Measurements from ENCODE around the gene STIM2. TPM values are rescaled to one million over a fixed set of nuclear protein-coding genes. Genes with fewer than 3 reads are reported as not detected.

The STIM2 gene
- total and polyA plus RNA-seq, 3 experiments from 2014 or later, result 41.4 to 51.0 (median 47.8) TPM

- no peak overlapping the region for H3K27ac ChIP-seq (ENCODE audit: low read depth, low read length)
- Mint-ChIP-seq H3K4me3 (no peak overlapping the region), H3K36me3 (peaks cover 0 to 3% (median 0%) of the 10 kb centered on the region in 3 donors), H3K27me3 (peaks cover 27 to 53% of the 10 kb centered on the region in 2 donors), H3K9me3 (peaks cover 0 to 9% (median 7%) of the 10 kb centered on the region in 5 donors), H3K4me1 (peaks cover 1 to 6% (median 4%) of the 10 kb centered on the region in 3 donors), H3K27ac (no peak overlapping the region)
- POLR2A ChIA-PET, result no interaction called here
- CTCF ChIA-PET, result interaction anchor here (1.3 kb wide), 1 partner anchor 16 kb away, joined by 3 read pairs; no protein-coding TSS in a partner anchor
- H3K27me3 ChIP-seq (ENCODE audit: insufficient read depth, low read length, poor library complexity, severe bottlenecking), result no peaks in the 10 kb centered on the region
- H3K9me3 ChIP-seq (ENCODE audit: low read length), result no peaks in the 10 kb centered on the region
- no peak overlapping the region for H3K4me3 ChIP-seq (ENCODE audit: low read length)
- H3K4me1 ChIP-seq (ENCODE audit: insufficient read depth, low read length), result no peaks in the 10 kb centered on the region
- no peaks in the 10 kb centered on the region for H3K36me3 ChIP-seq (ENCODE audit: insufficient read depth, low read length)
- DNase-seq, result no peak
Observed at GRCh38 chr4:27043200-27043599, 182.6 kb downstream of the STIM2 start.

GRCh38 chr4:27046851-27047250, 186.2 kb downstream of the STIM2 start:
- peaks cover 5% of the 10 kb centered on the region for H3K4me1 ChIP-seq (ENCODE audit: insufficient read depth, low read length)
- H3K27me3 ChIP-seq (ENCODE audit: insufficient read depth, low read length, poor library complexity, severe bottlenecking), result peaks cover 6% of the 10 kb centered on the region
- H3K27me3 Mint-ChIP-seq, result peaks cover 26 to 65% of the 10 kb centered on the region in 2 donors
- ChIA-PET POLR2A (no interaction called here), CTCF (no interaction called here)
- no peak overlapping the region for H3K27ac Mint-ChIP-seq
- H3K4me3 Mint-ChIP-seq, result no peak overlapping the region
- no peaks in the 10 kb centered on the region for H3K9me3 ChIP-seq (ENCODE audit: low read length)
- H3K9me3 Mint-ChIP-seq, result peaks cover 0 to 9% (median 7%) of the 10 kb centered on the region in 5 donors
- H3K4me1 Mint-ChIP-seq, result peaks cover 5 to 14% (median 12%) of the 10 kb centered on the region in 3 donors
- no peak for DNase-seq
- peaks cover 0 to 3% (median 0%) of the 10 kb centered on the region in 3 donors for H3K36me3 Mint-ChIP-seq
- H3K27ac ChIP-seq (ENCODE audit: low read depth, low read length), result no peak overlapping the region
- no peaks in the 10 kb centered on the region for H3K36me3 ChIP-seq (ENCODE audit: insufficient read depth, low read length)
- no peak overlapping the region for H3K4me3 ChIP-seq (ENCODE audit: low read length)

GRCh38 chr4:27048429-27049238, 188.0 kb downstream of the STIM2 start:
- Histone ChIP-seq H3K9me3 (ENCODE audit: low read length) (no peaks in the 10 kb centered on the region), H3K4me3 (ENCODE audit: low read length) (no peak overlapping the region), H3K27ac (ENCODE audit: low read depth, low read length) (no peak overlapping the region), H3K4me1 (ENCODE audit: insufficient read depth, low read length) (peaks cover 5% of the 10 kb centered on the region), H3K27me3 (ENCODE audit: insufficient read depth, low read length, poor library complexity, severe bottlenecking) (peaks cover 6% of the 10 kb centered on the region), H3K36me3 (ENCODE audit: insufficient read depth, low read length) (no peaks in the 10 kb centered on the region)
- H3K36me3 Mint-ChIP-seq, result peaks cover 0 to 3% (median 0%) of the 10 kb centered on the region in 3 donors
- no peak overlapping the region for H3K27ac Mint-ChIP-seq
- ChIA-PET POLR2A (no interaction called here), CTCF (interaction anchor here (0.8 to 2.1 kb wide), 6 partner anchors 8 to 34 kb away, joined by 3 to 8 read pairs (median 4); no protein-coding TSS in a partner anchor)
- H3K9me3 Mint-ChIP-seq, result peaks cover 0 to 8% (median 6%) of the 10 kb centered on the region in 5 donors
- DNase-seq, result peak in 2 of 5 donors; percentile 15 to 34
- H3K27me3 Mint-ChIP-seq, result peaks cover 21 to 71% of the 10 kb centered on the region in 2 donors
- peak overlapping the region in 6 of 7 donors; percentile 39 to 80 (median 56) for H3K4me3 Mint-ChIP-seq
- peaks cover 5 to 14% (median 12%) of the 10 kb centered on the region in 3 donors for H3K4me1 Mint-ChIP-seq

- H3K27ac ChIP-seq (ENCODE audit: low read depth, low read length), result no peak overlapping the region
- ChIA-PET POLR2A (no interaction called here), CTCF (interaction anchor here (1.2 to 2.1 kb wide), 3 partner anchors 11 to 22 kb away, joined by 3 to 8 read pairs (median 4); no protein-coding TSS in a partner anchor)
- H3K4me1 ChIP-seq (ENCODE audit: insufficient read depth, low read length), result peaks cover 5% of the 10 kb centered on the region
- Mint-ChIP-seq H3K4me1 (peaks cover 5 to 14% (median 12%) of the 10 kb centered on the region in 3 donors), H3K27ac (no peak overlapping the region), H3K27me3 (peaks cover 20 to 64% of the 10 kb centered on the region in 2 donors), H3K4me3 (no peak overlapping the region), H3K9me3 (peaks cover 0 to 8% (median 2%) of the 10 kb centered on the region in 5 donors), H3K36me3 (peaks cover 0 to 3% (median 0%) of the 10 kb centered on the region in 3 donors)
- no peaks in the 10 kb centered on the region for H3K36me3 ChIP-seq (ENCODE audit: insufficient read depth, low read length)
- H3K4me3 ChIP-seq (ENCODE audit: low read length), result no peak overlapping the region
- DNase-seq, result no peak
- peaks cover 6% of the 10 kb centered on the region for H3K27me3 ChIP-seq (ENCODE audit: insufficient read depth, low read length, poor library complexity, severe bottlenecking)
- H3K9me3 ChIP-seq (ENCODE audit: low read length), result no peaks in the 10 kb centered on the region
Observed at GRCh38 chr4:27049239-27049829, 188.7 kb downstream of the STIM2 start.

GRCh38 chr4:27050731-27051130, 190.1 kb downstream of the STIM2 start:
- Mint-ChIP-seq H3K27ac (no peak overlapping the region), H3K27me3 (peaks cover 15 to 58% of the 10 kb centered on the region in 2 donors), H3K36me3 (no peaks in the 10 kb centered on the region), H3K4me1 (peaks cover 5 to 14% (median 12%) of the 10 kb centered on the region in 3 donors), H3K9me3 (no peaks in the 10 kb centered on the region), H3K4me3 (no peak overlapping the region)
- DNase-seq, result no peak
- ChIA-PET POLR2A (no interaction called here), CTCF (no interaction called here)
- no peaks in the 10 kb centered on the region for H3K36me3 ChIP-seq (ENCODE audit: insufficient read depth, low read length)
- H3K4me1 ChIP-seq (ENCODE audit: insufficient read depth, low read length), result peaks cover 5% of the 10 kb centered on the region
- H3K27ac ChIP-seq (ENCODE audit: low read depth, low read length), result no peak overlapping the region
- H3K9me3 ChIP-seq (ENCODE audit: low read length), result no peaks in the 10 kb centered on the region
- H3K4me3 ChIP-seq (ENCODE audit: low read length), result no peak overlapping the region
- peaks cover 6% of the 10 kb centered on the region for H3K27me3 ChIP-seq (ENCODE audit: insufficient read depth, low read length, poor library complexity, severe bottlenecking)

GRCh38 chr4:27055221-27055760, 194.7 kb downstream of the STIM2 start:
- ChIA-PET CTCF (no interaction called here), POLR2A (no interaction called here)
- Mint-ChIP-seq H3K27ac (no peak overlapping the region), H3K4me3 (no peak overlapping the region), H3K27me3 (peaks cover 11 to 36% of the 10 kb centered on the region in 2 donors), H3K4me1 (peaks cover 0 to 2% (median 0%) of the 10 kb centered on the region in 3 donors), H3K36me3 (no peaks in the 10 kb centered on the region), H3K9me3 (no peaks in the 10 kb centered on the region)
- H3K27me3 ChIP-seq (ENCODE audit: insufficient read depth, low read length, poor library complexity, severe bottlenecking), result no peaks in the 10 kb centered on the region
- no peak for DNase-seq
- no peak overlapping the region for H3K4me3 ChIP-seq (ENCODE audit: low read length)
- no peaks in the 10 kb centered on the region for H3K36me3 ChIP-seq (ENCODE audit: insufficient read depth, low read length)
- H3K9me3 ChIP-seq (ENCODE audit: low read length), result no peaks in the 10 kb centered on the region
- H3K4me1 ChIP-seq (ENCODE audit: insufficient read depth, low read length), result no peaks in the 10 kb centered on the region
- H3K27ac ChIP-seq (ENCODE audit: low read depth, low read length), result no peak overlapping the region

GRCh38 chr4:27056281-27056680, 195.6 kb downstream of the STIM2 start:
- Histone ChIP-seq H3K27ac (ENCODE audit: low read depth, low read length) (no peak overlapping the region), H3K4me3 (ENCODE audit: low read length) (no peak overlapping the region), H3K9me3 (ENCODE audit: low read length) (no peaks in the 10 kb centered on the region), H3K36me3 (ENCODE audit: insufficient read depth, low read length) (no peaks in the 10 kb centered on the region), H3K27me3 (ENCODE audit: insufficient read depth, low read length, poor library complexity, severe bottlenecking) (no peaks in the 10 kb centered on the region), H3K4me1 (ENCODE audit: insufficient read depth, low read length) (no peaks in the 10 kb centered on the region)
- DNase-seq, result no peak
- H3K27me3 Mint-ChIP-seq, result peaks cover 5 to 32% of the 10 kb centered on the region in 2 donors
- ChIA-PET CTCF (interaction anchor here (1.2 kb wide), 1 partner anchor 8 kb away, joined by 3 read pairs; no protein-coding TSS in a partner anchor), POLR2A (no interaction called here)
- no peaks in the 10 kb centered on the region for H3K36me3 Mint-ChIP-seq
- no peak overlapping the region for H3K4me3 Mint-ChIP-seq
- peaks cover 0 to 2% (median 0%) of the 10 kb centered on the region in 3 donors for H3K4me1 Mint-ChIP-seq
- H3K27ac Mint-ChIP-seq, result no peak overlapping the region
- H3K9me3 Mint-ChIP-seq, result no peaks in the 10 kb centered on the region

GRCh38 chr4:27057053-27057452, 196.4 kb downstream of the STIM2 start:
- no peak for DNase-seq
- no peak overlapping the region for H3K27ac ChIP-seq (ENCODE audit: low read depth, low read length)
- ChIA-PET POLR2A (no interaction called here), CTCF (interaction anchor here (1.2 kb wide), 1 partner anchor 9 kb away, joined by 3 read pairs; no protein-coding TSS in a partner anchor)
- H3K4me3 ChIP-seq (ENCODE audit: low read length), result no peak overlapping the region
- no peaks in the 10 kb centered on the region for H3K36me3 ChIP-seq (ENCODE audit: insufficient read depth, low read length)
- peaks cover 5 to 32% of the 10 kb centered on the region in 2 donors for H3K27me3 Mint-ChIP-seq
- H3K4me1 Mint-ChIP-seq, result peaks cover 0 to 2% (median 0%) of the 10 kb centered on the region in 3 donors
- no peaks in the 10 kb centered on the region for H3K4me1 ChIP-seq (ENCODE audit: insufficient read depth, low read length)
- H3K27me3 ChIP-seq (ENCODE audit: insufficient read depth, low read length, poor library complexity, severe bottlenecking), result no peaks in the 10 kb centered on the region
- no peak overlapping the region for H3K4me3 Mint-ChIP-seq
- H3K27ac Mint-ChIP-seq, result no peak overlapping the region
- no peaks in the 10 kb centered on the region for H3K36me3 Mint-ChIP-seq
- H3K9me3 Mint-ChIP-seq, result no peaks in the 10 kb centered on the region
- H3K9me3 ChIP-seq (ENCODE audit: low read length), result no peaks in the 10 kb centered on the region

Data from CD8-positive, alpha-beta memory T cell (primary cell).